Measurements from ENCODE around the gene COA8. TPM values are rescaled to one million over a fixed set of nuclear protein-coding genes. Genes with fewer than 3 reads are reported as not detected.
A peak's percentile ranks its signal among the peaks of the same experiment; 100 is the strongest.

Gene COA8
- total and polyA plus RNA-seq, 11 donors, result 30.6 to 109 (median 45.9) TPM

GRCh38 chr14:103545915-103546651, 16.7 kb upstream of the COA8 start:
- 81 to 89% (median 85%) methylated on average over 19 to 27 of the region's 27 CpGs for WGBS, 4 donors
- TF ChIP-seq CTCF (IDR thresholded peaks at IDR 0.05) (no peak), POLR2A (IDR thresholded peaks at IDR 0.05) (no peak)
- Histone ChIP-seq H3K4me3 (no peak overlapping the region), H3K36me3 (peaks cover 0 to 2% (median 0%) of the 10 kb centered on the region in 9 donors), H3K4me1 (peaks cover 0 to 73% (median 58%) of the 10 kb centered on the region in 12 donors), H3K9me3 (no peaks in the 10 kb centered on the region), H3K27ac (peak overlapping the region in 1 of 12 donors; percentile 91), H3K27me3 (no peaks in the 10 kb centered on the region)
- peak in 1 of 5 donors; percentile 56 for DNase-seq
- intact Hi-C loops (cut with DNase I), result loop anchor here in 8 of 10 donors (1.0 to 5.0 kb wide), 6 partner anchors 27 to 46 kb away; no protein-coding TSS in a partner anchor
- ATAC-seq, result no peak

GRCh38 chr14:103546652-103547454, 15.9 kb upstream of the COA8 start:
- peak in 4 of 5 donors; percentile 64 to 89 (median 72) for DNase-seq
- Histone ChIP-seq H3K4me3 (no peak overlapping the region), H3K27me3 (no peaks in the 10 kb centered on the region), H3K36me3 (peaks cover 0 to 2% (median 0%) of the 10 kb centered on the region in 9 donors), H3K27ac (no peak overlapping the region), H3K9me3 (no peaks in the 10 kb centered on the region), H3K4me1 (peaks cover 0 to 73% (median 55%) of the 10 kb centered on the region in 12 donors)
- TF ChIP-seq CTCF (IDR thresholded peaks at IDR 0.05), result peak; percentile 78 to 96 (median 91)
- TF ChIP-seq POLR2A (IDR thresholded peaks at IDR 0.05), result no peak
- intact Hi-C loops (cut with DNase I), result loop anchor here in 8 of 10 donors (1.0 to 5.0 kb wide), 6 partner anchors 28 to 47 kb away; no protein-coding TSS in a partner anchor
- WGBS, 4 donors, result 17 to 31% (median 27%) methylated on average over 15 to 21 of the region's 21 CpGs
- peak in 2 of 4 donors; percentile 10 to 28 for ATAC-seq

- no peaks in the 10 kb centered on the region for H3K9me3 ChIP-seq
- TF ChIP-seq POLR2A (IDR thresholded peaks at IDR 0.05) (no peak), CTCF (IDR thresholded peaks at IDR 0.05) (no peak)
- DNase-seq (no peak), ATAC-seq (no peak)
- no peak overlapping the region for H3K27ac ChIP-seq
- H3K4me3 ChIP-seq, result no peak overlapping the region
- H3K27me3 ChIP-seq, result no peaks in the 10 kb centered on the region
- WGBS, 4 donors, result 87 to 92% (median 87%) methylated on average over 10 to 11 of the region's 11 CpGs
- peaks cover 0 to 2% (median 0%) of the 10 kb centered on the region in 9 donors for H3K36me3 ChIP-seq
- intact Hi-C loops (cut with DNase I), result loop anchor here in 7 of 10 donors (2.0 to 5.0 kb wide), 3 partner anchors 29 to 47 kb away; no protein-coding TSS in a partner anchor
- peaks cover 0 to 73% (median 55%) of the 10 kb centered on the region in 12 donors for H3K4me1 ChIP-seq
Measured at GRCh38 chr14:103547455-103547940, 15.3 kb upstream of the COA8 start.

Data from heart left ventricle (tissue), 16 donors.